IPS-18a (cell line): ENCODE data around the gene DYNLT2B.
"Not testable (repeated sequence)": the region's sequence is repeated elsewhere in the genome, so short reads cannot be mapped to it uniquely, and the experiment has no call there.

Source experiments
- H3K27ac ChIP-seq: one replicate; pipeline ENCODE4 v1.5.1; 2013; ENCODE audit warnings: low read length
- H3K27me3 ChIP-seq: one replicate; pipeline ENCODE4 v1.6.1; 2013; ENCODE audit warnings: mild to moderate bottlenecking, low read length; ENCODE audit not compliant: control insufficient read depth, insufficient read depth
- H3K36me3 ChIP-seq: one replicate; pipeline ENCODE4 v1.6.1; 2013; ENCODE audit warnings: low read depth, low read length; ENCODE audit not compliant: control insufficient read depth
- H3K4me1 ChIP-seq: one replicate; pipeline ENCODE4 v1.6.1; 2013; ENCODE audit warnings: low read depth, low read length; ENCODE audit not compliant: control insufficient read depth
- H3K4me3 ChIP-seq: one replicate; pipeline ENCODE4 v1.5.1; 2013; ENCODE audit warnings: low read length
- H3K9ac ChIP-seq: one replicate; pipeline ENCODE4 v1.6.1; 2013; ENCODE audit warnings: mild to moderate bottlenecking, low read length, moderate library complexity
- H3K9me3 ChIP-seq: one replicate; pipeline ENCODE4 v1.6.1; 2013; ENCODE audit warnings: low read depth, low read length; ENCODE audit not compliant: control insufficient read depth

DYNLT2B gene

DNA sequence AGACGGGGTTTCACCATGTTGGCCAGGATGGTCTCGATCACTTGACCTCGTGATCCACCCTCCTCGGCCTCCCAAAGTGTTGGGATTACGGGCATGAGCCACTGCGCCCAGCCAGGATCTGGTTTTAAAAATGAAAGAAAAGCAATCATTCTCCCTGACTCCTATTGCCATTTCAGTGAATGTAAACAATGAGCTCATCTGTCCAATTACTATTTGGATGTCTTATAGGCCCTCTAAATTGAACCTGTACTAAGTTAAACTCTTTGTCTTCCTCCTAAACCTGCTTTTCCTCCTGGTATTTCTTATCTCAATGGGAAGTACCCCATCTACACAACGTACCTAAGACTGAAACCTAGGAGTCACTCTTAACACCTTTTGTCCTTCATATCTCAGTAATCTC lies 54.2 kb downstream of the DYNLT2B start:
- Histone ChIP-seq H3K9me3 (no peaks in the 10 kb centered on the region), H3K4me1 (peaks cover 12% of the 10 kb centered on the region), H3K36me3 (peaks cover 3% of the 10 kb centered on the region), H3K9ac (no peak overlapping the region), H3K27me3 (no peaks in the 10 kb centered on the region), H3K27ac (no peak overlapping the region), H3K4me3 (no peak overlapping the region)

DNA sequence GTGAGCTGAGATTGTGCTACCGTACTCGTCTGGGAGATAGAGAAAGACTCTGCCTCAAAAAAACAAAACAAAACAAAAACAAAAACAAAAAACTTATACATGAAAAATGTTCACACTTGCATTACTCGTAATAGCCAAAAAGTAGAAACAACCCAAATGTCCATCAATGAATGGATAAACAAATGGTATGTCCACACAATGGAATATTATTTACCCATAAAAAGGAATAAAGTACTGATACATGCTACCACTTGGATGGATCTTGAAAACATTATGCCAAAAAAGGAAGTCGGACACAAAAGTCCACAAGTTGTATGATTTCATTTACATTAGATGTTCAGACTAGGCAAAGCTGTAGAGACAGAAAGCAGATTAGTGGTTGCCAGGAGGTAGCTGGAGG lies 57.3 kb downstream of the DYNLT2B start:
- no peaks in the 10 kb centered on the region for H3K36me3 ChIP-seq
- H3K4me1 ChIP-seq: peaks cover 8% of the 10 kb centered on the region
- H3K27ac ChIP-seq: no peak overlapping the region
- H3K27me3 ChIP-seq: no peaks in the 10 kb centered on the region
- no peak overlapping the region for H3K9ac ChIP-seq
- no peaks in the 10 kb centered on the region for H3K9me3 ChIP-seq
- no peak overlapping the region for H3K4me3 ChIP-seq

DNA sequence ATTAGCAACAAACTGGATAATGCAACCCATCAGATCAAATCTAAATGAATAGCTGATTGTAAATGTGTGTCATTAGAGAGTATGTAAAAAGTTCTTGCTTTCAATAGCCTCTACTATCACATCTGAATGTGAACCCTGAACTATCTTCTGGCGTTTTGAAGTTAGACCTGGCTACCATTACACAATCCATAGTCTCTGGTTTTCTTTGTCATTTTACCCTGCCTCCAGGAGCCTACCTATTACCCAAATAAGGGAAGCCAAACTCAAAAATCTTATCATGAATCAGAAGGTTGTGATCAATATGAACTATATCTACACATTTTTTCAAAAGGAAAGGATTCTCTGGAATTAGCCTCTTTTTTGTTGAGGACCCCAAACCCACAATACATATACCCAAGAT lies 62.3 kb downstream of the DYNLT2B start:
- no peaks in the 10 kb centered on the region for H3K36me3 ChIP-seq
- H3K9ac ChIP-seq: no peak overlapping the region
- H3K4me3 ChIP-seq: no peak overlapping the region
- H3K27ac ChIP-seq: no peak overlapping the region
- H3K9me3 ChIP-seq: no peaks in the 10 kb centered on the region
- H3K27me3 ChIP-seq: no peaks in the 10 kb centered on the region
- no peaks in the 10 kb centered on the region for H3K4me1 ChIP-seq

DNA sequence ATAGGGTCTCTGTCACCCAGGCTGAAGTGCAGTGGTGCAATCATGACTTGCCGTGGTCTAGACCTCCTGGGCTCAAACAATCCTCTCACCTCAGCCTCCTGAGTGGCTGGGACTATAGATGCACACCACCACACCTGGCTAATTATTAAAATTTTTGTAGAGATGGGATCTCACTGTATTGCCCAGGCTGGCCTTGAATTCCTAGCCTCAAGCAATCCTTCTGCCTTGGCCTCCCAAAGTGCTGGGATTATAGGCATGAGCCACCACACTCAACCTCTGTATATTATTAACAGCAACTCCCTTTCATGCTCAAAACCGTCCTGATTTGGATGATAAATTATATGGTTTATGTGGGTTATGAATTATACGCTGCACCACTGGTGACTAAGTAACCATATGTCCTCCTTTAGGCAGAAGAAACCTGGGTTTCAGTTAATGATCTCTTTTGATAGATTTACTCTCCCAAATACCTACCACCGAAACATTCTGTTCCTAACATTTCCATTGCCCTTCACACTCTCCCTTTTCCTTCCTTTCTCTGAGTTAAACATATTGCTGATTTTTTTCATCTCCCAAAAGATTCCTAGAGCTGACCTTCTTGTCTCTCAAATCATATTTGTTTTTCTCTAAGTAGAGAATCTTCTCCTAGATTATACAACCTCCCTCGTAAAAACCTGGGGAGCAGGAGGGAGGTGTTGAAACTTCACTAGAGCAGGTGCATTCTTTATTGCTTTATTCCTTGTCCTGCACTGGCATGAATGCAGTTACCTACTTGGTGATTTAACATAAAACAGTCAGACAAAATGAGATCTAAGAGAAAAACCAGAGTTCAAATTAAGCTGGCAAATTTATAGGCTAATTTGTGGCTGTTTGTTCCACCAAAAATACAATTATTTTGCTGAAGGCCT lies 63.4 kb downstream of the DYNLT2B start:
- Histone ChIP-seq H3K9ac (no peak overlapping the region), H3K4me3 (no peak overlapping the region), H3K36me3 (no peaks in the 10 kb centered on the region), H3K9me3 (no peaks in the 10 kb centered on the region), H3K27me3 (no peaks in the 10 kb centered on the region), H3K4me1 (no peaks in the 10 kb centered on the region), H3K27ac (no peak overlapping the region)

DNA sequence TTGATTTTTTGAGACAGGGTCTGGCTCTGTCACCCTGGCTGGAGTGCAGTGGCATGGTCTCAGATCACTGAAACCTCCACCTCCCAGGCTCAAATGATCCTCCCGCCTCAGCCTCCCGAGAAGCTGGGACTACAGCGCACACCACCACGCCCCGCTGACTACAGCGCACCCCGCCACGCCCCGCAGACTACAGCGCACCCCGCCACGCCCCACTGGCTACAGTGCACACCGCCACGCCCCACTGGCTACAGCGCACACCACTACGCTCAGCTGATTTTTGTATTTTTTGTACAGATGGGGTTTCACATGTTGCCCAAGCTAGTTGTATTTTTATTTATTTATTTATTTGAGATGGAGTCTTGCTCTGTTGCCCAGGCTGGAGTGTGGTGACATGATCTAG lies 66.1 kb downstream of the DYNLT2B start:
- Histone ChIP-seq H3K9ac (no peak overlapping the region), H3K4me1 (no peaks in the 10 kb centered on the region), H3K4me3 (no peak overlapping the region), H3K27ac (no peak overlapping the region), H3K36me3 (peaks cover 5% of the 10 kb centered on the region), H3K9me3 (no peaks in the 10 kb centered on the region), H3K27me3 (no peaks in the 10 kb centered on the region)

DNA sequence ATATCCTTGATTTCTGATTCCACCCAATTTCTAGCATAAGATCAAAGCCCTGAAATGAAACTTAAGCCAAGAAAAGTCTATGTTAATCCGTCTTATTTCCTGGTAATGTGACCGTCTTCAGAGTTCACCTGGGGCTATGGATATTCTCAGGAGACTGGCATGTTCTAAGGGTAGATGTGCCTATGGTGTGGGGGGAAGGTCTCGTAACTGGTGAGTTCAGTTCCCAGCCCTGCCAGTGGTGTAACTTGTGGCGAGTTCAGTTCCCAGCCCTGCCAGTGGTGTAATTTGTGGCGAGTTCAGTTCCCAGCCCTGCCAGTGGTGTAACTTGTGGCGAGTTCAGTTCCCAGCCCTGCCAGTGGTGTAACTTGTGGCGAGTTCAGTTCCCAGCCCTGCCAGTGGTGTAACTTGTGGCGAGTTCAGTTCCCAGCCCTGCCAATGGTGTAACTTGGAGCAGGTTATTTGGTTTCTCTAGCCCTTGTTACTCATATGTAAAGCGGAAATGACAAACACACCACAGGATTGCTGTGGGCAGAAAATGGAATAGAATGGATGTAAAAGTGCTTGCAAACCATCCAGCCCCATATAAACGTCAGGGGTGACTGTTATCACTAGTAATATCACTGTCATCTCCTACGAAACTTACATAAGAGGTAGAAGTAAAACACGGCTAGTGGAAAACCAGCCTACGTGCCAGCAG lies 71.3 kb downstream of the DYNLT2B start:
- peaks cover 8% of the 10 kb centered on the region for H3K36me3 ChIP-seq

DNA sequence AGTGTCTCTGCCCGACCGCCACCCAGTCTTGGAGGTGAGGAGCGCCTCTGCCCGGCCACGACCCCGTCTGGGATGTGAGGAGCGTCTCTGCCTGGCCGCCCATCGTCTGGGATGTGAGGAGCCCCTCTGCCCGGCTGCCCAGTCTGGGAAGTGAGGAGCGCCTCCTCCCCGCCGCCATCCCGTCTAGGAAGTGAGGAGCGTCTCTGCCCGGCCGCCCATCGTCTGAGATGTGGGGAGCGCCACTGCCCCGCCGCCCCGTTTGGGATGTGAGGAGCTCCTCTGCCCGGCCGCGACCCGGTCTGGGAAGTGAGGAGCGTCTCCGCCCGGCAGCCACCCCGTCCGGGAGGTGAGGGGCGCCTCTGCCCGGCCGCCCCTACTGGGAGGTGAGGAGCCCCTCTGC lies 73.9 kb downstream of the DYNLT2B start:
- not testable (repeated sequence) for H3K9ac ChIP-seq, H3K27me3 ChIP-seq, H3K4me3 ChIP-seq, H3K27ac ChIP-seq, H3K9me3 ChIP-seq, H3K4me1 ChIP-seq
- peaks cover 13% of the 10 kb centered on the region for H3K36me3 ChIP-seq

More for the DNA sequence above, 71.3 kb downstream of the DYNLT2B start:
- Histone ChIP-seq H3K9ac (no peak overlapping the region), H3K27ac (no peak overlapping the region), H3K9me3 (no peaks in the 10 kb centered on the region), H3K4me3 (no peak overlapping the region), H3K27me3 (no peaks in the 10 kb centered on the region), H3K4me1 (no peaks in the 10 kb centered on the region)

DNA sequence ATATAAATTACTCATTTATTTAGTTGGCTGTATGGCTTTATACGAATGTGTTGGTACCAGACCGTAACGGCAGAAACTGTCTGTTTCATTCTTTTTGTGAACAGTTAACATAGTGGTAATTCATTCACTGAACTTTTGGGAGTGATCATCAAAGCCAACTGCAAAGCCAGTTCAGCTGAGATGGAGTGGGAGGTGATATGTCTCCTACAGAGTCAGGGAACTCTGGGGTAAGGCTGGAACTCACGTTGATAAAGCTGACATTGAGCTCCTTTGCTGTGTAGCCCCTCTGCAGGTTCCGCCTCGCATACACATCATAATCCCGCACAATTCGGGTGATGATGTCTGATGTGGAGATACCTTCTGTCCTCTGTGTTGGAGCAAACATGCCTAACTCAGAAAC lies 76.3 kb downstream of the DYNLT2B start:
- Histone ChIP-seq H3K27me3 (no peaks in the 10 kb centered on the region), H3K36me3 (peaks cover 13% of the 10 kb centered on the region), H3K9me3 (no peaks in the 10 kb centered on the region), H3K4me3 (no peak overlapping the region), H3K9ac (no peak overlapping the region), H3K27ac (no peak overlapping the region), H3K4me1 (no peaks in the 10 kb centered on the region)
